GM12801 (cell line): Measurements from ENCODE around the gene CSTB.

Experiments
- CTCF ChIP-seq: IDR thresholded peaks from one replicate; pipeline ENCODE4 v1.5.1; 2011; ENCODE audit warnings: control low read depth; ENCODE audit not compliant: insufficient read length; ENCODE audit errors: extremely low read depth

CSTB gene

GRCh38 chr21:43733529-43734071 is 42.5 kb downstream of the CSTB start:
- TF ChIP-seq CTCF = no peak

GRCh38 chr21:43733060-43733459 is 43.0 kb downstream of the CSTB start:
- no peak for TF ChIP-seq CTCF

- no peak for TF ChIP-seq CTCF
Measured at GRCh38 chr21:43731891-43732711, 44.0 kb downstream of the CSTB start.

GRCh38 chr21:43731476-43731875 is 44.6 kb downstream of the CSTB start:
- TF ChIP-seq CTCF = no peak

- no peak for TF ChIP-seq CTCF
Measured at GRCh38 chr21:43728467-43729390, 47.4 kb downstream of the CSTB start.

GRCh38 chr21:43728154-43728466 is 48.0 kb downstream of the CSTB start:
- no peak for TF ChIP-seq CTCF

GRCh38 chr21:43727519-43728153 is 48.5 kb downstream of the CSTB start:
- TF ChIP-seq CTCF = no peak
